H9 (cell line): ENCODE measurements around the gene HDLBP. TPM values are rescaled to one million over a fixed set of nuclear protein-coding genes. Genes with fewer than 3 reads are reported as not detected.

Source experiments
- DNase-seq: peaks from one replicate; pipeline ENCODE4 v3.0.0-alpha.2; 2017
- H2AFZ ChIP-seq: one replicate; pipeline ENCODE4 v1.6.1; 2013; ENCODE audit warnings: mild to moderate bottlenecking, low read length, control low read depth, moderate library complexity
- H2AK5ac ChIP-seq: 2 replicates; pipeline ENCODE4 v1.6.1; 2013; ENCODE audit warnings: low read length, control low read depth, mixed read lengths; ENCODE audit not compliant: insufficient read length
- H2BK120ac ChIP-seq: one replicate; pipeline ENCODE4 v1.6.1; 2013; ENCODE audit warnings: low read depth, mild to moderate bottlenecking, low read length, control low read depth, inconsistent platforms; ENCODE audit not compliant: poor library complexity, severe bottlenecking
- H2BK12ac ChIP-seq: 2 replicates; pipeline ENCODE4 v1.6.1; 2013; ENCODE audit warnings: low read length, control low read depth, mixed read lengths, low read depth; ENCODE audit not compliant: insufficient read length
- H2BK15ac ChIP-seq: 2 replicates; pipeline ENCODE4 v1.6.1; 2013; ENCODE audit warnings: low read depth, low read length, control low read depth
- H2BK20ac ChIP-seq: one replicate; pipeline ENCODE4 v1.6.1; 2013; ENCODE audit warnings: low read depth, mild to moderate bottlenecking, low read length, control low read depth, inconsistent platforms; ENCODE audit not compliant: poor library complexity, severe bottlenecking
- H2BK5ac ChIP-seq: 2 replicates; pipeline ENCODE4 v1.6.1; 2013; ENCODE audit warnings: low read length, control low read depth, mixed read lengths; ENCODE audit not compliant: insufficient read length
- H3K14ac ChIP-seq: 2 replicates; pipeline ENCODE4 v1.6.1; 2013; ENCODE audit warnings: low read length, control low read depth; ENCODE audit not compliant: insufficient read depth
- H3K18ac ChIP-seq: 2 replicates; pipeline ENCODE4 v1.6.1; 2013; ENCODE audit warnings: low read depth, mild to moderate bottlenecking, mixed read lengths, low read length, control low read depth; ENCODE audit not compliant: insufficient read length
- H3K23ac ChIP-seq: 2 replicates; pipeline ENCODE4 v1.6.1; 2013; ENCODE audit warnings: low read length, control low read depth, mixed read lengths, low read depth; ENCODE audit not compliant: insufficient read length
- H3K23me2 ChIP-seq: 2 replicates; pipeline ENCODE4 v1.6.1; 2013; ENCODE audit warnings: low read depth, mild to moderate bottlenecking, mixed read lengths, low read length, control low read depth; ENCODE audit not compliant: insufficient read length, poor library complexity, severe bottlenecking
- H3K27ac ChIP-seq: 2 replicates; pipeline ENCODE4 v1.5.1; 2013; ENCODE audit warnings: low read length, control low read depth, mixed read lengths, low read depth; ENCODE audit not compliant: insufficient read length
- H3K27me3 ChIP-seq: 2 replicates; pipeline ENCODE4 v1.6.1; 2013; ENCODE audit warnings: low read length, control low read depth, inconsistent platforms; ENCODE audit not compliant: insufficient read depth
- H3K4ac ChIP-seq: 2 replicates; pipeline ENCODE4 v1.6.1; 2013; ENCODE audit warnings: low read depth, mild to moderate bottlenecking, control low read depth, inconsistent platforms, low read length, moderate library complexity
- H3K4me1 ChIP-seq: 2 replicates; pipeline ENCODE4 v1.6.1; 2013; ENCODE audit warnings: low read length, control low read depth, inconsistent platforms; ENCODE audit not compliant: insufficient read depth
- H3K4me2 ChIP-seq: 2 replicates; pipeline ENCODE4 v1.6.1; 2013; ENCODE audit warnings: low read length, control low read depth, mixed read lengths; ENCODE audit not compliant: insufficient read length, insufficient read depth
- H3K56ac ChIP-seq: 2 replicates; pipeline ENCODE4 v1.6.1; 2013; ENCODE audit warnings: low read depth, mild to moderate bottlenecking, mixed read lengths, low read length, control low read depth; ENCODE audit not compliant: insufficient read length
- H3K79me1 ChIP-seq: 2 replicates; pipeline ENCODE4 v1.6.1; 2013; ENCODE audit warnings: low read depth, mild to moderate bottlenecking, moderate library complexity, low read length, control low read depth, inconsistent platforms; ENCODE audit not compliant: insufficient read depth, poor library complexity, severe bottlenecking
- H3K79me2 ChIP-seq: 2 replicates; pipeline ENCODE4 v1.6.1; 2013; ENCODE audit warnings: low read length, control low read depth, inconsistent platforms; ENCODE audit not compliant: insufficient read depth
- H3K9ac ChIP-seq: 2 replicates; pipeline ENCODE4 v1.6.1; 2013; ENCODE audit warnings: low read length, control low read depth, mixed read lengths; ENCODE audit not compliant: insufficient read length; ENCODE audit errors: extremely low read depth
- H3K9me3 ChIP-seq: one replicate; pipeline ENCODE4 v1.6.1; 2013; ENCODE audit warnings: low read depth, low read length, inconsistent platforms; ENCODE audit not compliant: control insufficient read depth
- H3T11ph ChIP-seq: one replicate; pipeline ENCODE4 v1.6.1; 2013; ENCODE audit warnings: mild to moderate bottlenecking, low read length, control low read depth, inconsistent platforms
- H4K20me1 ChIP-seq: one replicate; pipeline ENCODE4 v1.6.1; 2013; ENCODE audit not compliant: control insufficient read depth, insufficient read length, insufficient read depth
- H4K5ac ChIP-seq: 2 replicates; pipeline ENCODE4 v1.6.1; 2013; ENCODE audit warnings: low read depth, mild to moderate bottlenecking, mixed read lengths, low read length, control low read depth; ENCODE audit not compliant: insufficient read length
- H4K8ac ChIP-seq: replicated peaks from 2 replicates; pipeline ENCODE4 v1.6.1; 2013; ENCODE audit warnings: low read length, control low read depth, mixed read lengths, low read depth; ENCODE audit not compliant: insufficient read length
- H4K91ac ChIP-seq: 2 replicates; pipeline ENCODE4 v1.6.1; 2013; ENCODE audit warnings: low read depth, mild to moderate bottlenecking, moderate library complexity, mixed read lengths, low read length, control low read depth; ENCODE audit not compliant: insufficient read length
- H3K27ac Mint-ChIP-seq, 3 experiments: 2 replicates in 2 of 3; 3 replicates in 1 of 3; pipeline ENCODE4 v1.8.0; 2020 to 2021; ENCODE audit warnings: mixed read lengths in 3 of 3, mild to moderate bottlenecking in 1 of 3, moderate library complexity in 1 of 3
- H3K27me3 Mint-ChIP-seq: 2 replicates; pipeline ENCODE4 v1.8.0; 2021; ENCODE audit warnings: low read depth, mild to moderate bottlenecking, moderate library complexity, mixed read lengths
- H3K36me3 Mint-ChIP-seq, 3 experiments: 2 replicates in 2 of 3; 3 replicates in 1 of 3; pipeline ENCODE4 v1.8.0; 2020 to 2021; ENCODE audit warnings: low read depth in 3 of 3, mixed read lengths in 3 of 3; ENCODE audit not compliant: insufficient read depth in 1 of 3
- H3K4me1 Mint-ChIP-seq, 2 experiments: 2 replicates each; pipeline ENCODE4 v1.8.0; 2020; ENCODE audit warnings: mixed read lengths in 2 of 2
- H3K4me3 Mint-ChIP-seq, 2 experiments: 2 replicates in 1 of 2; 3 replicates in 1 of 2; pipeline ENCODE4 v1.8.0; 2020 to 2021; ENCODE audit warnings: mild to moderate bottlenecking in 2 of 2, mixed read lengths in 2 of 2, moderate library complexity in 1 of 2
- H3K9me3 Mint-ChIP-seq, 2 experiments: 2 replicates in 1 of 2; 3 replicates in 1 of 2; pipeline ENCODE4 v1.8.0; 2020; ENCODE audit warnings: mild to moderate bottlenecking in 2 of 2, mixed read lengths in 2 of 2, moderate library complexity in 1 of 2
- WGBS: extraction: QIAGEN DNeasy Blood & Tissue Kit; methylation state at CpG from one replicate; pipeline ENCODE4 v1.1.7; 2013; ENCODE audit warnings: missing lambda C conversion rate, low lambda C conversion rate, mixed read lengths; ENCODE audit not compliant: insufficient read length; ENCODE audit errors: extremely low coverage; 5-methylcytosine and 5-hydroxymethylcytosine counted together
- total RNA-seq: library from RNA; stranded (reverse); gene quantifications from 2 replicates; pipeline ENCODE4 v1.2.1, GENCODE V29; 2021
- TF ChIP-seq, protein P1 (sequence below): fragments of 200-600 bp; sonication (generic); conservative IDR thresholded peaks from 3 replicates; pipeline ENCODE4 v1.8.0; 2021; ENCODE audit warnings: antibody characterized with exemption, mild to moderate bottlenecking

Gene HDLBP
- total RNA-seq, 1 experiment from 2014 or later = 364 TPM

DNA sequence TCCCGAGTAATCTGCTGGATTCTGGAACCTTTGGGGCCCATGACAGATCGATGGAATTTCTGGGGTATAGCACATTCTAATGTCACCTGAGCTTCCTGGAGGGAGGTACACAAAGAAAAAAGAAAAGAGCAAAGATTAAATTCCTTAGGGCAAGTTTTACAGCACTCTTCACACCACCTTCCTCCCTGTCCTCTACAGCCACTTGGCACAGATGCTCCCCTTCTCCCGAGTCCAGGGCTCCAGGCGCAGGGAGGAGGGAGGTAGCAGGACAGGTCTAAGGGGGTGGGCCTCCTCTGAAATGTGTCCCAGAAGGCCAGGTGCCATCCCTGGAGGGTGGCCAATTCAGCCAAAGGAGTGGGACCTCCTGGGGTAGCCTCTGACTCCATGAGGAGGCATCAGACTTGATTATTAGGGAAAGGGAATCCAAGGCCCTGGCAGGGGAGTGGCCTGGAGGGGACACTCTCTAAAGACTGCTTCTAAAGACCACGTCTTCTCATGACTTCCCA is 76.7 kb downstream of the HDLBP start:
- no peak overlapping the region for H2BK120ac ChIP-seq
- Mint-ChIP-seq H3K9me3 (no peaks in the 10 kb centered on the region), H3K27ac (peak overlapping the region in 1 of 3 experiments; percentile 32; a peak in 2 of 7 replicates), H3K27me3 (no peaks in the 10 kb centered on the region), H3K4me3 (no peak overlapping the region), H3K36me3 (peaks cover 79 to 98% (median 95%) of the 10 kb centered on the region in 3 experiments), H3K4me1 (no peaks in the 10 kb centered on the region)
- no CpG with 5 or more reads among the region's 5 CpGs for WGBS
- no peaks in the 10 kb centered on the region for H3K27me3 ChIP-seq
- H3K79me1 ChIP-seq = peaks cover 3% of the 10 kb centered on the region
- no peak overlapping the region for H2BK20ac ChIP-seq
- H4K91ac ChIP-seq = no peak overlapping the region
- H4K5ac ChIP-seq = no peak overlapping the region
- H3K14ac ChIP-seq = no peak overlapping the region; the same call in 1 of the 2 replicates
- no peak overlapping the region for H2BK15ac ChIP-seq
- H3K79me2 ChIP-seq = no peaks in the 10 kb centered on the region
- no peak overlapping the region for H3K23ac ChIP-seq
- no peak overlapping the region for H3K18ac ChIP-seq
- no peak overlapping the region for H3K56ac ChIP-seq
- H2AK5ac ChIP-seq = no peak overlapping the region
- H3K4ac ChIP-seq = no peak overlapping the region
- no peak overlapping the region for H2AFZ ChIP-seq
- no peak overlapping the region for H3K9ac ChIP-seq
- H3K4me2 ChIP-seq = no peak overlapping the region
- no peak overlapping the region for H2BK5ac ChIP-seq
- H3T11ph ChIP-seq = no peak overlapping the region
- H4K8ac ChIP-seq = no peak overlapping the region
- TF ChIP-seq, protein P1, sequence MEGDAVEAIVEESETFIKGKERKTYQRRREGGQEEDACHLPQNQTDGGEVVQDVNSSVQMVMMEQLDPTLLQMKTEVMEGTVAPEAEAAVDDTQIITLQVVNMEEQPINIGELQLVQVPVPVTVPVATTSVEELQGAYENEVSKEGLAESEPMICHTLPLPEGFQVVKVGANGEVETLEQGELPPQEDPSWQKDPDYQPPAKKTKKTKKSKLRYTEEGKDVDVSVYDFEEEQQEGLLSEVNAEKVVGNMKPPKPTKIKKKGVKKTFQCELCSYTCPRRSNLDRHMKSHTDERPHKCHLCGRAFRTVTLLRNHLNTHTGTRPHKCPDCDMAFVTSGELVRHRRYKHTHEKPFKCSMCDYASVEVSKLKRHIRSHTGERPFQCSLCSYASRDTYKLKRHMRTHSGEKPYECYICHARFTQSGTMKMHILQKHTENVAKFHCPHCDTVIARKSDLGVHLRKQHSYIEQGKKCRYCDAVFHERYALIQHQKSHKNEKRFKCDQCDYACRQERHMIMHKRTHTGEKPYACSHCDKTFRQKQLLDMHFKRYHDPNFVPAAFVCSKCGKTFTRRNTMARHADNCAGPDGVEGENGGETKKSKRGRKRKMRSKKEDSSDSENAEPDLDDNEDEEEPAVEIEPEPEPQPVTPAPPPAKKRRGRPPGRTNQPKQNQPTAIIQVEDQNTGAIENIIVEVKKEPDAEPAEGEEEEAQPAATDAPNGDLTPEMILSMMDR = no peak
- no peak overlapping the region for H2BK12ac ChIP-seq
- no peaks in the 10 kb centered on the region for H3K9me3 ChIP-seq
- H4K20me1 ChIP-seq = no peaks in the 10 kb centered on the region
- no peak for DNase-seq
- H3K27ac ChIP-seq = no peak overlapping the region
- no peaks in the 10 kb centered on the region for H3K23me2 ChIP-seq
- H3K4me1 ChIP-seq = no peaks in the 10 kb centered on the region
